ENCODE measurements around the gene SLC25A38. TPM values are rescaled to one million over a fixed set of nuclear protein-coding genes. Genes with fewer than 3 reads are reported as not detected.

SLC25A38 gene
- polyA plus RNA-seq, 2 of the 4 experiments (the other 2 are of a cell fraction) = 31.9 to 52.8 TPM

DNA sequence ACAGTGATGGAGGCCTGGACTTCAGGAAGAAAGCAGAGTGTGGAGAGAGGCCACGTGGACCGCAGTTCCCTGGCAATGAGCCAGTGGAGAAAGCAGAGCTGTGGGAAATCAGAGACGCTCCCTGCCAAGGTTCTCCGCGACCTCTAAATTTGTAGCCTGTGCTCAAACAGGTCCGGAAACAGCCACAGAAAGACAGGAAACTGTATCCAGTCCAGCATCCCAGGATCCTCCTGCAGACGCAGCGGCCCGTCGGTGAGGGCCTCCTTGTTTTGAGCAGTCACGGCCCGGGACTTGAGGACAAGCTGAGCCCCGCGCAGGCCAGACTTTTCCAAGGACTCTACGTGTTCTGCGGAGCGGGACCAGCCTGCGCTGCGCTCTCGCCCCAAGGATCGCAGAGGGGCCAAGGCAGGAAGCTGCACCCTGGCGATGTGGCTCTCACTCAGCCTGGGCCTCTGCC, 45.6 kb downstream of the SLC25A38 start:
- Histone ChIP-seq H3K27ac (no peak overlapping the region), H3K4me2 (no peak overlapping the region), H3K4me3 (no peak overlapping the region), H3K9me3 (no peaks in the 10 kb centered on the region), H3K4me1 (no peaks in the 10 kb centered on the region)
- no peak for FAIRE-seq
- ChIA-PET POLR2A (no interaction called here), CTCF (interaction anchor here (1.0 to 2.0 kb wide), 2 partner anchors 19 to 27 kb away, joined by 3 to 8 read pairs; no protein-coding TSS in a partner anchor)
- DNase-seq (ENCODE audit: low read depth in 1 of 2, low spot score in 1 of 2) = no peak
- no peak for TF ChIP-seq HOXA7 (CRISPR knock-in tag; IDR thresholded peaks at IDR 0.05)
- TF ChIP-seq, protein P1, sequence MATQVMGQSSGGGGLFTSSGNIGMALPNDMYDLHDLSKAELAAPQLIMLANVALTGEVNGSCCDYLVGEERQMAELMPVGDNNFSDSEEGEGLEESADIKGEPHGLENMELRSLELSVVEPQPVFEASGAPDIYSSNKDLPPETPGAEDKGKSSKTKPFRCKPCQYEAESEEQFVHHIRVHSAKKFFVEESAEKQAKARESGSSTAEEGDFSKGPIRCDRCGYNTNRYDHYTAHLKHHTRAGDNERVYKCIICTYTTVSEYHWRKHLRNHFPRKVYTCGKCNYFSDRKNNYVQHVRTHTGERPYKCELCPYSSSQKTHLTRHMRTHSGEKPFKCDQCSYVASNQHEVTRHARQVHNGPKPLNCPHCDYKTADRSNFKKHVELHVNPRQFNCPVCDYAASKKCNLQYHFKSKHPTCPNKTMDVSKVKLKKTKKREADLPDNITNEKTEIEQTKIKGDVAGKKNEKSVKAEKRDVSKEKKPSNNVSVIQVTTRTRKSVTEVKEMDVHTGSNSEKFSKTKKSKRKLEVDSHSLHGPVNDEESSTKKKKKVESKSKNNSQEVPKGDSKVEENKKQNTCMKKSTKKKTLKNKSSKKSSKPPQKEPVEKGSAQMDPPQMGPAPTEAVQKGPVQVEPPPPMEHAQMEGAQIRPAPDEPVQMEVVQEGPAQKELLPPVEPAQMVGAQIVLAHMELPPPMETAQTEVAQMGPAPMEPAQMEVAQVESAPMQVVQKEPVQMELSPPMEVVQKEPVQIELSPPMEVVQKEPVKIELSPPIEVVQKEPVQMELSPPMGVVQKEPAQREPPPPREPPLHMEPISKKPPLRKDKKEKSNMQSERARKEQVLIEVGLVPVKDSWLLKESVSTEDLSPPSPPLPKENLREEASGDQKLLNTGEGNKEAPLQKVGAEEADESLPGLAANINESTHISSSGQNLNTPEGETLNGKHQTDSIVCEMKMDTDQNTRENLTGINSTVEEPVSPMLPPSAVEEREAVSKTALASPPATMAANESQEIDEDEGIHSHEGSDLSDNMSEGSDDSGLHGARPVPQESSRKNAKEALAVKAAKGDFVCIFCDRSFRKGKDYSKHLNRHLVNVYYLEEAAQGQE (IDR thresholded peaks at IDR 0.05) = no peak
- TF ChIP-seq RFX5 (IDR thresholded peaks at IDR 0.05) = no peak
- TF ChIP-seq, protein P2, sequence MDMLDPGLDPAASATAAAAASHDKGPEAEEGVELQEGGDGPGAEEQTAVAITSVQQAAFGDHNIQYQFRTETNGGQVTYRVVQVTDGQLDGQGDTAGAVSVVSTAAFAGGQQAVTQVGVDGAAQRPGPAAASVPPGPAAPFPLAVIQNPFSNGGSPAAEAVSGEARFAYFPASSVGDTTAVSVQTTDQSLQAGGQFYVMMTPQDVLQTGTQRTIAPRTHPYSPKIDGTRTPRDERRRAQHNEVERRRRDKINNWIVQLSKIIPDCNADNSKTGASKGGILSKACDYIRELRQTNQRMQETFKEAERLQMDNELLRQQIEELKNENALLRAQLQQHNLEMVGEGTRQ (IDR thresholded peaks at IDR 0.05) = no peak
- TF ChIP-seq SMC3 (IDR thresholded peaks at IDR 0.05) = no peak
- no peak for TF ChIP-seq POLR2A (IDR thresholded peaks at IDR 0.05; ENCODE audit: low read length)
- TF ChIP-seq NFE2L2 (conservative IDR thresholded peaks at IDR 0.05; ENCODE audit: low read length) = no peak
- no peak for TF ChIP-seq MAZ (IDR thresholded peaks at IDR 0.05; ENCODE audit: borderline replicate concordance, low read depth, low read length)
- TF ChIP-seq, protein P3, sequence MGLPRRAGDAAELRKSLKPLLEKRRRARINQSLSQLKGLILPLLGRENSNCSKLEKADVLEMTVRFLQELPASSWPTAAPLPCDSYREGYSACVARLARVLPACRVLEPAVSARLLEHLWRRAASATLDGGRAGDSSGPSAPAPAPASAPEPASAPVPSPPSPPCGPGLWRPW (IDR thresholded peaks at IDR 0.05) = no peak
- TF ChIP-seq CHD2 (IDR thresholded peaks at IDR 0.05; ENCODE audit: low read length, partially characterized antibody) = no peak
- no peak for TF ChIP-seq RNF2 (IDR thresholded peaks at IDR 0.05; ENCODE audit: borderline replicate concordance, low read depth)
- no peak for TF ChIP-seq FOSB (CRISPR knock-in tag; IDR thresholded peaks at IDR 0.05)
- TF ChIP-seq, protein P4, sequence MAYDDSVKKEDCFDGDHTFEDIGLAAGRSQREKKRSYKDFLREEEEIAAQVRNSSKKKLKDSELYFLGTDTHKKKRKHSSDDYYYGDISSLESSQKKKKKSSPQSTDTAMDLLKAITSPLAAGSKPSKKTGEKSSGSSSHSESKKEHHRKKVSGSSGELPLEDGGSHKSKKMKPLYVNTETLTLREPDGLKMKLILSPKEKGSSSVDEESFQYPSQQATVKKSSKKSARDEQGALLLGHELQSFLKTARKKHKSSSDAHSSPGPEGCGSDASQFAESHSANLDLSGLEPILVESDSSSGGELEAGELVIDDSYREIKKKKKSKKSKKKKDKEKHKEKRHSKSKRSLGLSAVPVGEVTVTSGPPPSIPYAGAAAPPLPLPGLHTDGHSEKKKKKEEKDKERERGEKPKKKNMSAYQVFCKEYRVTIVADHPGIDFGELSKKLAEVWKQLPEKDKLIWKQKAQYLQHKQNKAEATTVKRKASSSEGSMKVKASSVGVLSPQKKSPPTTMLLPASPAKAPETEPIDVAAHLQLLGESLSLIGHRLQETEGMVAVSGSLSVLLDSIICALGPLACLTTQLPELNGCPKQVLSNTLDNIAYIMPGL (CRISPR knock-in tag; IDR thresholded peaks at IDR 0.05; ENCODE audit: borderline replicate concordance) = no peak
- no peak for TF ChIP-seq ESRRA (IDR thresholded peaks at IDR 0.05; ENCODE audit: borderline replicate concordance, low read length)
- ATAC-seq = no peak
- WGBS (ENCODE audit: missing lambda C conversion rate) = 86% methylated on average over 21 of the region's 22 CpGs

DNA sequence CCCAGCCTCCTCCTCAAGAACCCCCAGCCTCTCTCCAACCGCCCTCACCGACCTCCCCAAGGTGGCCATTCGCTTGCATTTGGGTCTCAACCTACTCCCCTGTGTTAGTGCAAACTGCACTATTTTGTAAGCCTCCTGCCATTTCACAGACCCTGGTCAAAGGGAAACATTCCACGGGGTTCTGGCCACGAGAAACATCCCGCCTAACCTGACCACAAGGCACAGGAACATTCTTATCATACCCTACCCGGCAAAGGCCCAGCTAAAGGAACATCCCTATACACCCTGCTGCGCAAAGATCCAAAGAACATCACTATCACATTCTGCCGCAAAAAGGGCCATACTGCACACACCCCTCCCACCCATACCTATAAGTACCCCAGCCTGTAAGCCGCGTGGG, 46.3 kb downstream of the SLC25A38 start:
- H3K27ac ChIP-seq = no peak overlapping the region
- WGBS (ENCODE audit: missing lambda C conversion rate) = 80% methylated on average over 11 of the region's 11 CpGs
- CTCF ChIA-PET = interaction anchor here (0.6 to 1.7 kb wide), 5 partner anchors 18 to 113 kb away, joined by 3 to 6 read pairs (median 3); no protein-coding TSS in a partner anchor
- POLR2A ChIA-PET = no interaction called here
- no peaks in the 10 kb centered on the region for H3K9me3 ChIP-seq
- FAIRE-seq (no peak), ATAC-seq (no peak), DNase-seq (ENCODE audit: low read depth in 1 of 2, low spot score in 1 of 2) (no peak)
- H3K4me3 ChIP-seq = no peak overlapping the region
- H3K4me2 ChIP-seq = no peak overlapping the region
- TF ChIP-seq CBX2 (IDR thresholded peaks at IDR 0.05; ENCODE audit: borderline replicate concordance, low read depth) (no peak), PHF8 (IDR thresholded peaks at IDR 0.05; ENCODE audit: borderline replicate concordance, low read depth) (no peak)
- H3K4me1 ChIP-seq = no peaks in the 10 kb centered on the region

DNA sequence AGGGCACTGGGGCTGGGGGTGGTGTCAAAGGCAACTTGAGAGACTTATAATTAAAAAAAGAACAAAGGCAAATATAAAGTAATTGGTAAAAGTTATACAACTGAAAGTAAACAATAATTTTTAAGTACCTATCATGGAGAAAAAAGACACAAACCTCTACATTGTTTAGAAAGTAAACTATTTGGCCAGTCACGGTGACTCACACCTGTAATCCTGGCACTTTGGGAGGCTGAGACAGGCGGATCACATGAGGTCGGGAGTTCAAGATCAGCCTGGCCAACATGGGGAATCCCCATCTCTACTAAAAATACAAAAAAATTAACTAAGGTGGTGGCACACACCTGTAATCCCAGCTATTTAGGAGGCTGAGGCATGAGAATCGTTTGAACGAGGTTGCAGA, 49.2 kb downstream of the SLC25A38 start:
- ATAC-seq = no peak
- ChIA-PET POLR2A (no interaction called here), CTCF (interaction anchor here (1.8 to 2.8 kb wide), 3 partner anchors 15 to 66 kb away, joined by 6 to 12 read pairs (median 10); no protein-coding TSS in a partner anchor)
- no peak for TF ChIP-seq FOSL2 (IDR thresholded peaks at IDR 0.05)
- peak; percentile 34; the same call in 1 of the 2 replicates for TF ChIP-seq FOSL2 (CRISPR knock-in tag; IDR thresholded peaks at IDR 0.05)
- no peak for TF ChIP-seq NPAS2 (CRISPR knock-in tag; IDR thresholded peaks at IDR 0.05; ENCODE audit: borderline replicate concordance)
- no peak for TF ChIP-seq MAZ (IDR thresholded peaks at IDR 0.05; ENCODE audit: borderline replicate concordance, low read depth, low read length)
- Histone ChIP-seq H3K4me2 (no peak overlapping the region), H3K9me3 (no peaks in the 10 kb centered on the region), H3K27ac (no peak overlapping the region), H3K4me3 (no peak overlapping the region), H3K4me1 (no peaks in the 10 kb centered on the region)
- no peak for DNase-seq (ENCODE audit: low read depth in 1 of 2, low spot score in 1 of 2)
- no peak for FAIRE-seq
- 48% methylated on average over 5 of the region's 5 CpGs for WGBS (ENCODE audit: missing lambda C conversion rate)
